H1 (cell line): Measurements from ENCODE around the gene OR51B4. TPM values are rescaled to one million over a fixed set of nuclear protein-coding genes. Genes with fewer than 3 reads are reported as not detected.

Experiments
- BCL11A ChIP-seq, 2 experiments: IDR thresholded peaks; one replicate each; pipeline ENCODE4 v1.6.1; 2011; ENCODE audit warnings: low read depth in 2 of 2, low read length in 2 of 2, mild to moderate bottlenecking in 2 of 2
- CEBPB ChIP-seq: IDR thresholded peaks from 2 replicates; pipeline ENCODE4 v1.6.1; 2012; ENCODE audit warnings: low read depth, low read length
- CREB1 ChIP-seq: IDR thresholded peaks from 2 replicates; pipeline ENCODE4 v1.6.1; 2012; ENCODE audit warnings: inconsistent platforms
- GABPA ChIP-seq: IDR thresholded peaks from 2 replicates; pipeline ENCODE4 v1.6.1; 2011; ENCODE audit warnings: mild to moderate bottlenecking, low read length, moderate library complexity, borderline replicate concordance; ENCODE audit not compliant: insufficient read depth
- GTF2F1 ChIP-seq: IDR thresholded peaks from 2 replicates; pipeline ENCODE4 v1.6.1; 2012; ENCODE audit warnings: low read depth, low read length, improper control_type of control experiment, borderline replicate concordance
- MAFK ChIP-seq: IDR thresholded peaks from 2 replicates; pipeline ENCODE4 v1.6.1; 2012; ENCODE audit warnings: low read depth, mild to moderate bottlenecking, improper control_type of control experiment, low read length
- RNF2 ChIP-seq: fragments of 200-900, 300-1000 bp; sonication (generic); IDR thresholded peaks from 2 replicates; pipeline ENCODE4 v1.7.1; 2016; ENCODE audit warnings: borderline replicate concordance, low read depth, mild to moderate bottlenecking, antibody characterized with exemption, low read length; ENCODE audit not compliant: poor library complexity, severe bottlenecking; ENCODE audit errors: missing control alignments
- SIRT6 ChIP-seq: IDR thresholded peaks from one replicate; pipeline ENCODE4 v1.7.1; 2012; ENCODE audit warnings: low read length, inconsistent platforms
- SP2 ChIP-seq: IDR thresholded peaks from 2 replicates; pipeline ENCODE4 v1.6.1; 2012; ENCODE audit warnings: mild to moderate bottlenecking, low read length, inconsistent platforms
- YY1 ChIP-seq: IDR thresholded peaks from 2 replicates; pipeline ENCODE4 v1.6.1; 2011; ENCODE audit warnings: low read depth, mild to moderate bottlenecking, low read length
- polyA plus RNA-seq, 7 experiments: library from polyadenylated mRNA; depleted of rRNA in 3 of 7; stranded (reverse) in 5 of 7; unstranded in 2 of 7; fragments of >200 nt in 5 of 7; fragments of 200-250 nt in 2 of 7; gene quantifications; 1 replicate in 5 of 7; 2 replicates in 1 of 7; 4 replicates in 1 of 7; pipeline versions ENCODE4 v1.2.1 to v1.2.3, GENCODE V29; 2011 to 2013; ENCODE audit warnings: missing spikeins in 2 of 7, mixed read lengths in 2 of 7
- total RNA-seq: library from RNA; stranded (reverse); fragmentation: NEBNext Ultra II Directional; extraction: Animal tissue kit (Norgen Biotek cat#: 25700); gene quantifications from 2 replicates; pipeline ENCODE4 v1.2.1, GENCODE V29; 2021
- TF ChIP-seq, protein P1 (sequence below): fragments of 300-600 bp; sonication (generic); IDR thresholded peaks from 2 replicates; pipeline ENCODE4 v1.7.1; 2012; ENCODE audit warnings: low read length, moderate library complexity, mild to moderate bottlenecking, inconsistent platforms; ENCODE audit not compliant: insufficient replicate concordance

Gene OR51B4
- total and polyA plus RNA-seq, 2 of the 8 experiments (the other 6 are each of a cell fraction or from before 2014, with no cell fraction given), result not detected

GRCh38 chr11:5300251-5300650 lies 1.5 kb downstream of the OR51B4 start (continued):
- TF ChIP-seq, protein P1, sequence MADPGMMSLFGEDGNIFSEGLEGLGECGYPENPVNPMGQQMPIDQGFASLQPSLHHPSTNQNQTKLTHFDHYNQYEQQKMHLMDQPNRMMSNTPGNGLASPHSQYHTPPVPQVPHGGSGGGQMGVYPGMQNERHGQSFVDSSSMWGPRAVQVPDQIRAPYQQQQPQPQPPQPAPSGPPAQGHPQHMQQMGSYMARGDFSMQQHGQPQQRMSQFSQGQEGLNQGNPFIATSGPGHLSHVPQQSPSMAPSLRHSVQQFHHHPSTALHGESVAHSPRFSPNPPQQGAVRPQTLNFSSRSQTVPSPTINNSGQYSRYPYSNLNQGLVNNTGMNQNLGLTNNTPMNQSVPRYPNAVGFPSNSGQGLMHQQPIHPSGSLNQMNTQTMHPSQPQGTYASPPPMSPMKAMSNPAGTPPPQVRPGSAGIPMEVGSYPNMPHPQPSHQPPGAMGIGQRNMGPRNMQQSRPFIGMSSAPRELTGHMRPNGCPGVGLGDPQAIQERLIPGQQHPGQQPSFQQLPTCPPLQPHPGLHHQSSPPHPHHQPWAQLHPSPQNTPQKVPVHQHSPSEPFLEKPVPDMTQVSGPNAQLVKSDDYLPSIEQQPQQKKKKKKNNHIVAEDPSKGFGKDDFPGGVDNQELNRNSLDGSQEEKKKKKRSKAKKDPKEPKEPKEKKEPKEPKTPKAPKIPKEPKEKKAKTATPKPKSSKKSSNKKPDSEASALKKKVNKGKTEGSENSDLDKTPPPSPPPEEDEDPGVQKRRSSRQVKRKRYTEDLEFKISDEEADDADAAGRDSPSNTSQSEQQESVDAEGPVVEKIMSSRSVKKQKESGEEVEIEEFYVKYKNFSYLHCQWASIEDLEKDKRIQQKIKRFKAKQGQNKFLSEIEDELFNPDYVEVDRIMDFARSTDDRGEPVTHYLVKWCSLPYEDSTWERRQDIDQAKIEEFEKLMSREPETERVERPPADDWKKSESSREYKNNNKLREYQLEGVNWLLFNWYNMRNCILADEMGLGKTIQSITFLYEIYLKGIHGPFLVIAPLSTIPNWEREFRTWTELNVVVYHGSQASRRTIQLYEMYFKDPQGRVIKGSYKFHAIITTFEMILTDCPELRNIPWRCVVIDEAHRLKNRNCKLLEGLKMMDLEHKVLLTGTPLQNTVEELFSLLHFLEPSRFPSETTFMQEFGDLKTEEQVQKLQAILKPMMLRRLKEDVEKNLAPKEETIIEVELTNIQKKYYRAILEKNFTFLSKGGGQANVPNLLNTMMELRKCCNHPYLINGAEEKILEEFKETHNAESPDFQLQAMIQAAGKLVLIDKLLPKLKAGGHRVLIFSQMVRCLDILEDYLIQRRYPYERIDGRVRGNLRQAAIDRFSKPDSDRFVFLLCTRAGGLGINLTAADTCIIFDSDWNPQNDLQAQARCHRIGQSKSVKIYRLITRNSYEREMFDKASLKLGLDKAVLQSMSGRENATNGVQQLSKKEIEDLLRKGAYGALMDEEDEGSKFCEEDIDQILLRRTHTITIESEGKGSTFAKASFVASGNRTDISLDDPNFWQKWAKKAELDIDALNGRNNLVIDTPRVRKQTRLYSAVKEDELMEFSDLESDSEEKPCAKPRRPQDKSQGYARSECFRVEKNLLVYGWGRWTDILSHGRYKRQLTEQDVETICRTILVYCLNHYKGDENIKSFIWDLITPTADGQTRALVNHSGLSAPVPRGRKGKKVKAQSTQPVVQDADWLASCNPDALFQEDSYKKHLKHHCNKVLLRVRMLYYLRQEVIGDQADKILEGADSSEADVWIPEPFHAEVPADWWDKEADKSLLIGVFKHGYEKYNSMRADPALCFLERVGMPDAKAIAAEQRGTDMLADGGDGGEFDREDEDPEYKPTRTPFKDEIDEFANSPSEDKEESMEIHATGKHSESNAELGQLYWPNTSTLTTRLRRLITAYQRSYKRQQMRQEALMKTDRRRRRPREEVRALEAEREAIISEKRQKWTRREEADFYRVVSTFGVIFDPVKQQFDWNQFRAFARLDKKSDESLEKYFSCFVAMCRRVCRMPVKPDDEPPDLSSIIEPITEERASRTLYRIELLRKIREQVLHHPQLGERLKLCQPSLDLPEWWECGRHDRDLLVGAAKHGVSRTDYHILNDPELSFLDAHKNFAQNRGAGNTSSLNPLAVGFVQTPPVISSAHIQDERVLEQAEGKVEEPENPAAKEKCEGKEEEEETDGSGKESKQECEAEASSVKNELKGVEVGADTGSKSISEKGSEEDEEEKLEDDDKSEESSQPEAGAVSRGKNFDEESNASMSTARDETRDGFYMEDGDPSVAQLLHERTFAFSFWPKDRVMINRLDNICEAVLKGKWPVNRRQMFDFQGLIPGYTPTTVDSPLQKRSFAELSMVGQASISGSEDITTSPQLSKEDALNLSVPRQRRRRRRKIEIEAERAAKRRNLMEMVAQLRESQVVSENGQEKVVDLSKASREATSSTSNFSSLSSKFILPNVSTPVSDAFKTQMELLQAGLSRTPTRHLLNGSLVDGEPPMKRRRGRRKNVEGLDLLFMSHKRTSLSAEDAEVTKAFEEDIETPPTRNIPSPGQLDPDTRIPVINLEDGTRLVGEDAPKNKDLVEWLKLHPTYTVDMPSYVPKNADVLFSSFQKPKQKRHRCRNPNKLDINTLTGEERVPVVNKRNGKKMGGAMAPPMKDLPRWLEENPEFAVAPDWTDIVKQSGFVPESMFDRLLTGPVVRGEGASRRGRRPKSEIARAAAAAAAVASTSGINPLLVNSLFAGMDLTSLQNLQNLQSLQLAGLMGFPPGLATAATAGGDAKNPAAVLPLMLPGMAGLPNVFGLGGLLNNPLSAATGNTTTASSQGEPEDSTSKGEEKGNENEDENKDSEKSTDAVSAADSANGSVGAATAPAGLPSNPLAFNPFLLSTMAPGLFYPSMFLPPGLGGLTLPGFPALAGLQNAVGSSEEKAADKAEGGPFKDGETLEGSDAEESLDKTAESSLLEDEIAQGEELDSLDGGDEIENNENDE, result no peak
- no peak for TF ChIP-seq YY1
- no peak for TF ChIP-seq SIRT6
- no peak for TF ChIP-seq BCL11A (IDR thresholded peaks at IDR 0.05; ENCODE audit: low read depth in 2 of 2, low read length in 2 of 2)
- TF ChIP-seq CEBPB, result no peak
- TF ChIP-seq GTF2F1, result no peak
- no peak for TF ChIP-seq SP2
- no peak for TF ChIP-seq RNF2
- no peak for TF ChIP-seq MAFK
- no peak for TF ChIP-seq CREB1
- no peak for TF ChIP-seq GABPA
